Adipocyte (in vitro differentiated cells): ENCODE data around the gene OXSR1.

Experiments
- DNase-seq: peaks from one replicate; pipeline ENCODE4 v3.0.0-alpha.2; 2015; ENCODE audit warnings: low read depth
- H3K27me3 ChIP-seq: replicated peaks from 2 replicates; pipeline ENCODE4 v1.7.0; 2013; ENCODE audit warnings: mild to moderate bottlenecking, low read length, moderate library complexity; ENCODE audit not compliant: control insufficient read depth, insufficient read depth
- H3K36me3 ChIP-seq: 2 replicates; pipeline ENCODE4 v1.7.0; 2013; ENCODE audit warnings: low read length, mild to moderate bottlenecking, moderate library complexity; ENCODE audit not compliant: control insufficient read depth, insufficient read depth, severe bottlenecking
- H3K4me1 ChIP-seq: 2 replicates; pipeline ENCODE4 v1.7.0; 2013; ENCODE audit warnings: mild to moderate bottlenecking, low read length, moderate library complexity; ENCODE audit not compliant: control insufficient read depth, insufficient read depth
- H3K4me3 ChIP-seq: 2 replicates; pipeline ENCODE4 v1.7.0; 2013; ENCODE audit warnings: mild to moderate bottlenecking, low read length, moderate library complexity
- H3K9ac ChIP-seq: 2 replicates; pipeline ENCODE4 v1.7.0; 2013; ENCODE audit warnings: mild to moderate bottlenecking, low read length, moderate library complexity
- H3K9me3 ChIP-seq: 2 replicates; pipeline ENCODE4 v1.7.0; 2013; ENCODE audit warnings: mild to moderate bottlenecking, low read length, moderate library complexity; ENCODE audit not compliant: control insufficient read depth

OXSR1 gene

DNA sequence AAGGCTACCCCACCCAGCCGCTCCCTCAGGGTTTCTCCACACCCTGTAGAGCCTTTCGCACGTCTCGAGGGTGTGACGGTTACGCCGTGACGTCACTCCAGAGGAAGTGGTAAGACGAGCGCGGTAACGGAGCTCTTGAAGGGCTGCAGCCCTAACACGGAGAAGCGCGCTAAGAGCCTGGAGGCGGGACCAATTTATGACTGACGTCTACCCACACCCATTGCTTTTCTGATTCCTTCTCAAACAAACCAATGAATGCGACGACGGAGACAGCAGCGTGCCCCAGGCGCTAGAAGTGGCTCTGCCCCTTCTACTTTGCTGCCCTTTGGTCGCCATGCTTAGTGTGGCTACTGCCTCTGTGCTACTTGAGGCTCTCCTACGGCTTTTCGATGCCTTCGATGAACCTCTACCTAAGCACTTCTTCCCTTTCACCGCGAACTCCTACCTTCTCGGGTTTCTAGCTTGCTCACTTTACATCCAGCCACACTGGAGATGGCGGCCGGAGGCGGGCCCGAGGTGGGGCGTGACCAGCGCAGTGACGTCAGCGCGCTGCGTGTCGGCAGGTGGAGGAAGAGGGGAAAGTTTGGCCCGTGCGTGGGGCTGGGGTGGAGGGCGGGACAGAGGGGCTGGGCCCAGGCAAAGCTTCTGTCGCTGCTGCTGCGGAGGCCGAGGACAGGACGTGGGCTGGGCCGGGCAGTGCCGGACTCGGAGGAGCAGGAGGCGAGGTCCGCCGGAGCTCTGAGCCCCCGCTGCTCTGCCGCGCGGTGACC, at the start of gene OXSR1:
Gene OXSR1 (plus strand): TSS at position 586 of the 770 bp plus-strand sequence. CDS start 340 bp downstream, outside the sequence.
- peak; percentile 100 for DNase-seq
- H3K36me3 ChIP-seq = no peaks in the 10 kb centered on the region
- H3K9me3 ChIP-seq = no peaks in the 10 kb centered on the region
- peak within 1 kb of the TSS; percentile 92 for H3K9ac ChIP-seq
- peak within 1 kb of the TSS; percentile 86 for H3K4me3 ChIP-seq
- H3K4me1 ChIP-seq = peaks cover 31% of the 10 kb centered on the region
- H3K27me3 ChIP-seq = no peaks in the 10 kb centered on the region

DNA sequence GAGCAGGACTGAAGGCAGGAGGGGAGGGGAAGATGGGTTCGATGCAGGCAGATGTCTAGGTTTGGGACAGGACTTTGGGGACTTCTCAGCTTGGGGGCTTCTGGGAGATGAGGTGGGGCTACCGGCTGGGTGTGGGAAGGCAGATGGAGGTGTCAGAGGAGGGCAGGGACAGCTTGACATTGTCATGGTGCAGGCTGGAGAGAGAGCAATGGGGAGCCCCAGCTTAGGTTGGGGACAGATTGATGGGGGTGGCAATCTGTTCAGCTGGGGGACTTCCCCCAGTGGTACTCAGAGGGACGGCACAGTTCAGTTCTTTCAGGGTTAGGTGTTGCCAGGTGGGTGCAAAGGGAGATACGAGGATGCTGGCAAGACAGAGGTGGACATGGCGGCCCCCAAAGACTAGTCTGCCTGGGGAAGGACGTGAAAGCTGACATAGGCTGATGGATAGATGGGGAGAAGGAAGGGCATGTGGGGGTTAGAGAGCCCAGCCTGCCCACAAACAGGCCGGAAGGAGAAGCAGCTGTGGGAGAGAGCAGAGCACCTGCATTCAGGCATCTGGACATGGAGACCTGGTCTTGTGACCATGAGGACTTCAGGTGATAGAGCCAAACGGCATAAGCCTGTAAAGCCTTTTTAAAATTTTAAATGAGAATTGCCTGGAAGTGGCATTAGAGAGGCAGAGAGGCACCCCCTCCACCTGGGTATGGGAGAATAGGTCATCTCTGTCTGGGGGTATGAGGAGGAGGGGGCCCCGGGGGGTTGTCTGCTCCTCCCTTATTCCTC, 49.5 kb upstream of the OXSR1 start:
- Histone ChIP-seq H3K36me3 (peaks cover 8% of the 10 kb centered on the region), H3K9me3 (no peaks in the 10 kb centered on the region), H3K27me3 (peaks cover 9% of the 10 kb centered on the region), H3K4me3 (no peak overlapping the region), H3K9ac (no peak overlapping the region), H3K4me1 (no peaks in the 10 kb centered on the region)
- DNase-seq = no peak

DNA sequence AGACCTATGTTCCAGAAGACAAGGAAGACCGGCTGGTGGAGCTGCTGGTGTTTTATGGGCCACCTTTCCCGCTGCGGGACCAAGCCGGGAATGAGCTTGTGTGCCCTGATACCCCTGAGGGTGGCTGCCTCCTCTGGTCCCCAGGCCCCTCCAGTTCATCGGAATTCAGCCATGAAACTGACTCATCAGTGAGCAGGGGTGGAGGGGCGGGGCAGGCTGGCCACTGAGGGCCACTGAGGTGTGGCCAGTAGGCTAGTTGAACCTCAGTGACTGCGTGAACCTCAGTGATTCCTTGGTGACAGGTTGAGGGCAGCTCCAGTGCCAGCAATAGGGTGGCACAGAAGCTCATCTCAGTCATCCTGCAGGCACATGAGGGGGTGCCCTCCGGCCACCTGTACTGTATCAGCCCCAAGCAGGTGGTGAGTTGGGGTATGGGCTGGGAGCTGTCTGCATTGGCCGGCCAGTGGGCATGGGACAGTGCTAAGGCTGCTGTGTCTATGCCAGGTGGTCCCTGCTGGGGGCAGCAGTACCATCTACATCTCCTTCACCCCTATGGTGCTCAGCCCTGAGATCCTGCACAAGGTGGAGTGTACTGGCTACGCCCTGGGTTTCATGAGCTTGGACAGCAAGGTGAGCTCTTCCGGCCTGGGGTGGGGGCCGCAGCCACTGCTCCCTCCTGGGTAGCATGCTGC, 48.7 kb upstream of the OXSR1 start:
- Histone ChIP-seq H3K4me1 (no peaks in the 10 kb centered on the region), H3K27me3 (peaks cover 9% of the 10 kb centered on the region), H3K4me3 (no peak overlapping the region), H3K9ac (no peak overlapping the region), H3K9me3 (no peaks in the 10 kb centered on the region), H3K36me3 (peaks cover 16% of the 10 kb centered on the region)
- DNase-seq = peak; percentile 2

DNA sequence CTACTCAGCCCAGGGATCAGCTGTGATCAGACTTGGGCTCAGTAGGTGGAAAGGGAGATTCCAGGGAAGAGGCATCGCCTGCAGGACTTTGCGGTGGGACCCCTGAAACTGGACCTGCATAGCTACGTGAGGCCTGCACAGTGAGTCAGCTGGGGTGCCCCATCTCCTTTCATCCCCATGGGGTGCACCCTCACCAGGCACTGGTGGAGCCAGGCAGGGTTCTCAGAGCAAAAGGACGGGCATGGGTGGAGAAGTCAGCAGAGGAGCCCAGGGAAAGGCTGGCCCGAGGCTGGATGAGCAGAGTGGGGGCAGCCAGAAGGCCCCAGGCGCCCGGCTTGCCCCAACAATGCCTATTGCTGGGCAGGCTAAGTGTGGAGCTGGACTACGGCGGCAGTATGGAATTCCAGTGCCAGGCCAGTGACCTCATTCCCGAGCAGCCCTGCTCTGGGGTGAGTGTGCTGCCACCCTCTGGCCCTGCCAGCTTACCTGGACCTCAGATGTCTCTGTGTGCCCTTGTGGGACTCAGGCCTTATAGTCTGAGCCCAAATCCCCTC, 48.1 kb upstream of the OXSR1 start:
- H3K36me3 ChIP-seq = peaks cover 23% of the 10 kb centered on the region
- peaks cover 9% of the 10 kb centered on the region for H3K27me3 ChIP-seq
- H3K4me1 ChIP-seq = no peaks in the 10 kb centered on the region
- no peak overlapping the region for H3K4me3 ChIP-seq
- H3K9me3 ChIP-seq = no peaks in the 10 kb centered on the region
- DNase-seq = no peak
- H3K9ac ChIP-seq = no peak overlapping the region

DNA sequence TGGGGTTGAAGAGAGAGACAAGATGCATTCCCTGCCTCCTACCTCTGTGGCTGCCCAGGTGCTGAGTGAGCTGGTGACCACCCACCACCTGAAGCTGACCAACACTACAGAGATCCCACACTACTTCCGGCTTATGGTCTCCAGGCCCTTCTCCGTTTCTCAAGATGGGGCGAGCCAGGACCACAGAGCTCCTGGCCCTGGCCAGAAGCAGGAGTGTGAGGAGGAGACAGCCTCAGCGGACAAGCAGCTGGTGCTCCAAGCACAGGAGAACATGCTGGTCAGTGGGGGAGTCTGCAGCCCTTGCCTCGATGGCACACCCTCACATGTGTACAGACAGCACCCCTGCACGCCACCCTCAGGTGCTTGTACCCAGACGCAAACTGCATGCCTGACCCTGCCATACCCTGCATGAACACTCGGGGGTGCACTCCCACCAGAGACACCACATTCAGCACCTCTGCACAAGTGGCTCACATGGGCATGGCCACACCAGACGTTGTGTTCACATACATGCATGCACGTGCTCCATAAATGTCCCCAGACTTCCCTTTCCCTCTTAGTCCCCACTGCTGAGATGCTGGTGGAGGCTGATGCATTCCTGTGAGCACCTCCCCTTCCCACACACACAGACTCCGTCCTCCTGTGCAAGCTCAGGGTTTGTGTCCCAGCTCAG, 47.5 kb upstream of the OXSR1 start:
- Histone ChIP-seq H3K9me3 (no peaks in the 10 kb centered on the region), H3K36me3 (peaks cover 29% of the 10 kb centered on the region), H3K4me1 (no peaks in the 10 kb centered on the region), H3K9ac (no peak overlapping the region), H3K4me3 (no peak overlapping the region), H3K27me3 (peaks cover 9% of the 10 kb centered on the region)
- DNase-seq = peak; percentile 49

DNA sequence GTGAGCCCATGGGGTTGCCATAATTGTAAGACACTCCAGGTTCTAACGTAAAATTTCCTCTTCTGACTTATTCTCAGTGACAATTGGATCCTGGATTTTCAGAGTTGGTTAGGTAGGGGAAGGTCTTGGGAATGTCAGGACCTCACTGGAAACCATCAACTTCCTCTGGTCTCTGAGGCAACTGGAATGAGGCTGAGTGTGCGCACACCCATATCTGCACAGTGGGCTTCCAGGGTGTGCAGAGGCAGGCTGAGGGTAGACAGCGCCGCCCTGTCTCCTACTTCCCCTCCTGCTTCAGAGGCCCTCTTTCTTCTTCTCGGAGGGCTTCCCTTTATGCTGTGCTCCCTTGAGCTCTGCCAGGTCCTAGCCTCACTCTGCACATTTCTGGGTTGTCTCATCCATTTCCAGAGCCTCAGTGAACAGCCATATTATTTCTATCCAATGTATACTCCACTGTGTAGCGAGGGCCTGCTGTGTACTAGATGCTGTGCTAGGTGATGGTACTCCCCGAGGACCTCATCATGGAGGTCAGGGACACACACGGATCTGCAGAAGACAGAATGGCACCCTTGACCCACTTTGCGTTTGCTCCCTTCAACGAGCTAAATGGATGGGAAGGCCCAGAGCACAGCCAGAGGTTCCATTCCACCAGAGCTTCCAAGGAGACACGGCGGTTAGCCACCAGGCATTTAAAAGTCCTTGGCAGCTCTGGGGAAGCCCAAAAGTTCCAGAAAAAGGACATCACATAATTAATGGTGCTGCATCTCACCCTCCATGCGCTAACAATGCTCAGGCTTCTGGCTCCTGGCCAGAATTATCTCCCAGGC, 46.7 kb upstream of the OXSR1 start:
- no peak for DNase-seq
- no peaks in the 10 kb centered on the region for H3K9me3 ChIP-seq
- H3K27me3 ChIP-seq = peaks cover 9% of the 10 kb centered on the region
- peaks cover 36% of the 10 kb centered on the region for H3K36me3 ChIP-seq
- H3K4me3 ChIP-seq = no peak overlapping the region
- no peak overlapping the region for H3K9ac ChIP-seq
- no peaks in the 10 kb centered on the region for H3K4me1 ChIP-seq

DNA sequence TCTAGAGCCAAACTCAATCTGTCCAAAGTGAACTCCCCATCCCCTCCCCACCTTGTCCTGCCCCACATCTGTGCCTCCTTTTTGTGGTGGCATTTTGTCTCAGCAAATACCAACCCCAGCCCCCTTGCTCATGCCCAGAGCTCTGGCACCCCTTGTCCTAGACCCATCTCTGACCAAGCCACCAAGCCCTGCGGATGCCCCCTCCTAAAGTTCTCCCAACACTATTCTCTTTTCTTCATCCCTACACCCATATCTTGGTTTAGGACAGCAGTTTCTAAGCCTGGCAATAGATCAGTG, 46.1 kb upstream of the OXSR1 start:
- H3K4me1 ChIP-seq = no peaks in the 10 kb centered on the region
- H3K36me3 ChIP-seq = peaks cover 40% of the 10 kb centered on the region
- H3K4me3 ChIP-seq = no peak overlapping the region
- H3K9ac ChIP-seq = no peak overlapping the region
- H3K27me3 ChIP-seq = peaks cover 9% of the 10 kb centered on the region
- no peak for DNase-seq
- H3K9me3 ChIP-seq = no peaks in the 10 kb centered on the region

DNA sequence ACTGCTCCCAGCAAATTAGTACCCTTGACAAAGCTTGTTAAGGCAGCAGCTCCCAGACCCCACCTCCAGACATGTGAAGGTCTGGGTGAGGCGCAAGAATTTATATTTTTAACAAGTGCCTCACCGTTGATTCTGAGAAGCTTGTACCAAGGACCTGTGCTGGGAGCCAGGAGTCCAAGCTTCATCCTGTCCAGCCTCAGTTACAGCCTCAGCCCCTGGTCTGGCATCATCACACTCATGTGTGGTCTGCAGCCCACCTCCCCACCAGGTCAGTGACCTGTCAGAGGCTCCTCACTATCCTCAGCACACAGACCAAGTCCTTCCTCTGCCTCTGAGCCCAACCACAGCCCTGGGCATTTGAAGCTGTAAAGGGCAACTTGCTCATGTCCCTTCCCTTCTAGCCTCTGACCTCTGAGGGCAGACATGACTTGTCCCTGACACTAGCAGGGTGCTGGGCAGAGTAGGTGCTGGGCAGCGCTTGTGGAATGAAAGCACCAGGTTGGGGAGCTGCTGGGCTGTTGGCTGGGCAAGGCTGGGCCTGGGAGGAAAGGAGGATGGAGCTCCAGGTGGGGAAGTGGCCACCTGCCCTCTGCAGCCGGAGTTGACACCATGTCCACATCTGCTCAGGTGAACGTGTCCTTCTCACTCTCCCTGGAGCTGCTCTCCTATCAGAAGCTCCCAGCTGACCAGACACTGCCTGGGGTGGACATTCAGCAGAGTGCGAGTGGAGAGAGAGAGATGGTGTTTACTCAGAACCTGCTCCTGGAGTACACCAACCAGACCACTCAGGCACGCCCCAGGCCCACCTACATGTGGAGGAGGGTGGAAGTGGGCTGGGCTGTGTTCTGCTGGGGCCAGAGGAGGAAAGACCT, 45.3 kb upstream of the OXSR1 start:
- Histone ChIP-seq H3K9me3 (no peaks in the 10 kb centered on the region), H3K36me3 (peaks cover 48% of the 10 kb centered on the region), H3K4me3 (no peak overlapping the region), H3K4me1 (no peaks in the 10 kb centered on the region), H3K9ac (no peak overlapping the region), H3K27me3 (peaks cover 6% of the 10 kb centered on the region)
- no peak for DNase-seq

DNA sequence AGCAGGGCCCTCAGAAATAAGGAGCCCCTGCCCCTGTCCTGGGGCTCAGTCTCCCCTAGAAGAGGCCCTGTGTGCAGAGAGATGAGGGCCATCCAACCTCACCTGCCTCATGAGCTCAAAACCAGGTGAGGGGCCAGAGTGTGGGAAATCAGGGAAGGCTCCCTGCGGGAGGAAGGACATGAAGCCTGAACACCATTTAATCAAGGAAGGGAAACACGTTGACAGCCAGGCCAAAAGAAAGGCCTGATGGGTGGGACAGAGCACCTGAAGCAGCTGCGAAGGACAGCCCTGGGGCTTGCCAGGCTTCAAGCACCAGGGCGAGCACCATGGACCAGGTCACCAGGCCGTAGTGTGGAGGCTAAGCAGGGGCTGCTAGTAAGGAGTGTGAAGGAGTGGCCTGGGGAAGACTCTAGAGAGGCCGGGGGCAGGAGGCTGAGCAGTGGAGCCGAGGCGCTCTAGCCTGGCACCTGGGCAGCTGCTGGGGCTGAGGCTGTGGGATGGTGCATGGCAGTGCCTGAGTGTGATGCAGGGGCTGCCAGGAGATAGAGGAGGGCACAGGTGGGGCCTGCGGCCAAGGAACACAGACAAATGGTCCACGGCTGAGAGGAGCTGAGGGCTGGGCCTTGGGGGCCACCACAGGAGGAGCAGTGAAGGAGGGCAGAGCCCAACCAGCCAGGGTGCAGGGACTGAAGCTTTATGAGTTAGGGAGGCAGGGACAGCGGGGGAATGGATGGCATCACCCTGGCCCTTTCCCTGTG, 44.5 kb upstream of the OXSR1 start:
- no peak for DNase-seq
- Histone ChIP-seq H3K9me3 (no peaks in the 10 kb centered on the region), H3K36me3 (peaks cover 57% of the 10 kb centered on the region), H3K4me1 (no peaks in the 10 kb centered on the region), H3K9ac (no peak overlapping the region), H3K4me3 (no peak overlapping the region), H3K27me3 (no peaks in the 10 kb centered on the region)
